Right lobe of liver (tissue), 4 donors: ENCODE data around the gene MTCL3.

Experiments used
- POLR2A ChIP-seq: fragments of 450-650 bp; IDR thresholded peaks from one replicate; pipeline ENCODE4 v1.6.1; 2017; ENCODE audit warnings: antibody characterized with exemption, mild to moderate bottlenecking
- TF ChIP-seq, protein P1 (sequence below), 4 donors: fragments of 200-600 bp in 3 of 4; fragments of 450-650 bp in 1 of 4; IDR thresholded peaks; one replicate each; pipeline versions ENCODE4 v1.5.1 to v1.8.0; 2016 to 2022; ENCODE audit warnings: antibody characterized with exemption in 4 of 4, mild to moderate bottlenecking in 2 of 4
- donor health status: DM: no; HTN: no; CAD: no.
- donor health status: DM: no; HTN: no; CAD: no.
- donor health status: DM: no; HTN: yes; CAD: no.

GRCh38 chr6:127514773-127515227, 4.3 kb downstream of the MTCL3 start:
- TF ChIP-seq, protein P1, sequence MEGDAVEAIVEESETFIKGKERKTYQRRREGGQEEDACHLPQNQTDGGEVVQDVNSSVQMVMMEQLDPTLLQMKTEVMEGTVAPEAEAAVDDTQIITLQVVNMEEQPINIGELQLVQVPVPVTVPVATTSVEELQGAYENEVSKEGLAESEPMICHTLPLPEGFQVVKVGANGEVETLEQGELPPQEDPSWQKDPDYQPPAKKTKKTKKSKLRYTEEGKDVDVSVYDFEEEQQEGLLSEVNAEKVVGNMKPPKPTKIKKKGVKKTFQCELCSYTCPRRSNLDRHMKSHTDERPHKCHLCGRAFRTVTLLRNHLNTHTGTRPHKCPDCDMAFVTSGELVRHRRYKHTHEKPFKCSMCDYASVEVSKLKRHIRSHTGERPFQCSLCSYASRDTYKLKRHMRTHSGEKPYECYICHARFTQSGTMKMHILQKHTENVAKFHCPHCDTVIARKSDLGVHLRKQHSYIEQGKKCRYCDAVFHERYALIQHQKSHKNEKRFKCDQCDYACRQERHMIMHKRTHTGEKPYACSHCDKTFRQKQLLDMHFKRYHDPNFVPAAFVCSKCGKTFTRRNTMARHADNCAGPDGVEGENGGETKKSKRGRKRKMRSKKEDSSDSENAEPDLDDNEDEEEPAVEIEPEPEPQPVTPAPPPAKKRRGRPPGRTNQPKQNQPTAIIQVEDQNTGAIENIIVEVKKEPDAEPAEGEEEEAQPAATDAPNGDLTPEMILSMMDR (IDR thresholded peaks at IDR 0.05): no peak
- TF ChIP-seq POLR2A: no peak
